ENCODE results near the gene MYMX.
A peak's percentile ranks its signal among the peaks of the same experiment; 100 is the strongest.
"Not testable (repeated sequence)": the region's sequence is repeated elsewhere in the genome, so short reads cannot be mapped to it uniquely, and the experiment has no call there.

The MYMX gene

GRCh38 chr6:44216677-44217331, at the start of gene MYMX:
Gene MYMX (plus strand): TSS chr6:44216926. CDS start chr6:44217472, 546 bp downstream.
- in situ Hi-C loops (cut with MboI; ENCODE audit: low pct_unique_long_range_greater_than_20kb, low sequenced_read_pairs), result no loop called here
- no peak for DNase-seq

- in situ Hi-C loops (cut with MboI; ENCODE audit: low pct_unique_long_range_greater_than_20kb, low sequenced_read_pairs), result no loop called here
- no peak for DNase-seq
These were observed 49.2 kb upstream of the MYMX start for GRCh38 chr6:44167567-44167966.

- in situ Hi-C loops (cut with MboI; ENCODE audit: low pct_unique_long_range_greater_than_20kb, low sequenced_read_pairs), result no loop called here
These were observed 47.6 kb upstream of the MYMX start for GRCh38 chr6:44169154-44169553.

GRCh38 chr6:44169886-44170570, 46.7 kb upstream of the MYMX start:
- in situ Hi-C loops (cut with MboI; ENCODE audit: low pct_unique_long_range_greater_than_20kb, low sequenced_read_pairs), result loop anchor here (10.0 kb wide), 1 partner anchor 65 kb away; no protein-coding TSS in a partner anchor

More at GRCh38 chr6:44169154-44169553, 47.6 kb upstream of the MYMX start:
- DNase-seq, result no peak

GRCh38 chr6:44171899-44172546, 44.7 kb upstream of the MYMX start:
- in situ Hi-C loops (cut with MboI; ENCODE audit: low pct_unique_long_range_greater_than_20kb, low sequenced_read_pairs), result loop anchor here (10.0 kb wide), 1 partner anchor 63 kb away; no protein-coding TSS in a partner anchor
- DNase-seq, result no peak

More at GRCh38 chr6:44169886-44170570, 46.7 kb upstream of the MYMX start:
- DNase-seq, result no peak

- in situ Hi-C loops (cut with MboI; ENCODE audit: low pct_unique_long_range_greater_than_20kb, low sequenced_read_pairs), result loop anchor here (10.0 kb wide), 1 partner anchor 62 kb away; no protein-coding TSS in a partner anchor
- DNase-seq, result peak; percentile 83
These were observed 43.8 kb upstream of the MYMX start for GRCh38 chr6:44172731-44173500.

- in situ Hi-C loops (cut with MboI; ENCODE audit: low pct_unique_long_range_greater_than_20kb, low sequenced_read_pairs), result loop anchor here (10.0 kb wide), 1 partner anchor 59 kb away; no protein-coding TSS in a partner anchor
- no peak for DNase-seq
These were observed 40.5 kb upstream of the MYMX start for GRCh38 chr6:44176130-44176761.

- DNase-seq, result peak; percentile 25
- in situ Hi-C loops (cut with MboI; ENCODE audit: low pct_unique_long_range_greater_than_20kb, low sequenced_read_pairs), result loop anchor here (10.0 kb wide), 1 partner anchor 58 kb away; no protein-coding TSS in a partner anchor
These were observed 39.8 kb upstream of the MYMX start for GRCh38 chr6:44176762-44177509.

- in situ Hi-C loops (cut with MboI; ENCODE audit: low pct_unique_long_range_greater_than_20kb, low sequenced_read_pairs), result loop anchor here (10.0 kb wide), 1 partner anchor 57 kb away; no protein-coding TSS in a partner anchor
- DNase-seq, result no peak
These were observed 38.9 kb upstream of the MYMX start for GRCh38 chr6:44177691-44178423.

- in situ Hi-C loops (cut with MboI; ENCODE audit: low pct_unique_long_range_greater_than_20kb, low sequenced_read_pairs), result loop anchor here (10.0 kb wide), 1 partner anchor 56 kb away; no protein-coding TSS in a partner anchor
- no peak for DNase-seq
These were observed 38.2 kb upstream of the MYMX start for GRCh38 chr6:44178424-44179071.

GRCh38 chr6:44179072-44179536, 37.6 kb upstream of the MYMX start:
- in situ Hi-C loops (cut with MboI; ENCODE audit: low pct_unique_long_range_greater_than_20kb, low sequenced_read_pairs), result loop anchor here (10.0 kb wide), 1 partner anchor 56 kb away; no protein-coding TSS in a partner anchor
- DNase-seq, result no peak

GRCh38 chr6:44179648-44180047, 37.1 kb upstream of the MYMX start:
- in situ Hi-C loops (cut with MboI; ENCODE audit: low pct_unique_long_range_greater_than_20kb, low sequenced_read_pairs), result loop anchor here (10.0 kb wide), 1 partner anchor 55 kb away; no protein-coding TSS in a partner anchor
- DNase-seq, result no peak

GRCh38 chr6:44180406-44180805, 36.3 kb upstream of the MYMX start:
- in situ Hi-C loops (cut with MboI; ENCODE audit: low pct_unique_long_range_greater_than_20kb, low sequenced_read_pairs), result no loop called here
- DNase-seq, result no peak

GRCh38 chr6:44180886-44181285, 35.8 kb upstream of the MYMX start:
- in situ Hi-C loops (cut with MboI; ENCODE audit: low pct_unique_long_range_greater_than_20kb, low sequenced_read_pairs), result no loop called here
- no peak for DNase-seq

GRCh38 chr6:44181784-44182183, 34.9 kb upstream of the MYMX start:
- DNase-seq; in situ Hi-C loops (cut with MboI; ENCODE audit: low pct_unique_long_range_greater_than_20kb, low sequenced_read_pairs): not testable (repeated sequence)

- no peak for DNase-seq
- in situ Hi-C loops (cut with MboI; ENCODE audit: low pct_unique_long_range_greater_than_20kb, low sequenced_read_pairs), result no loop called here
These were observed 33.8 kb upstream of the MYMX start for GRCh38 chr6:44182911-44183390.
